Breast epithelium (tissue), 3 donors: ENCODE results near the gene INAFM2.

Experiments used
- CTCF ChIP-seq, 3 donors: fragments of 450-650 bp; IDR thresholded peaks; one replicate each; pipeline ENCODE4 v1.5.1; 2016 to 2017; ENCODE audit warnings: antibody characterized with exemption in 3 of 3, mild to moderate bottlenecking in 3 of 3, moderate library complexity in 3 of 3
- POLR2A ChIP-seq: fragments of 450-650 bp; IDR thresholded peaks from one replicate; pipeline ENCODE4 v1.6.1; 2016; ENCODE audit warnings: antibody characterized with exemption, mild to moderate bottlenecking, moderate library complexity

GRCh38 chr15:40340740-40341400 lies 17.4 kb downstream of the INAFM2 start, which contains the start of gene CCDC9B:
- no peak for TF ChIP-seq POLR2A
- TF ChIP-seq CTCF (IDR thresholded peaks at IDR 0.05) = no peak
